ENCODE data around the gene MYDGF. TPM values are rescaled to one million over a fixed set of nuclear protein-coding genes. Genes with fewer than 3 reads are reported as not detected.

MYDGF gene
- total RNA-seq, 1 experiment from 2014 or later: 188 TPM

GRCh38 chr19:4657262-4657661 lies 12.9 kb downstream of the MYDGF start:
- ChIA-PET POLR2A (interaction anchor here (0.6 kb wide), 2 partner anchors 13 to 319 kb away, joined by 3 read pairs; partner anchors contain the start of gene MYDGF), CTCF (interaction anchor here (0.6 kb wide), 1 partner anchor 11 kb away, joined by 4 read pairs; no protein-coding TSS in a partner anchor)
- Mint-ChIP-seq H3K9me3 (ENCODE audit: unreplicated experiment) (no peaks in the 10 kb centered on the region), H3K4me3 (ENCODE audit: unreplicated experiment) (no peak overlapping the region), H3K36me3 (ENCODE audit: insufficient read depth, unreplicated experiment) (peaks cover 56% of the 10 kb centered on the region), H3K4me1 (ENCODE audit: insufficient read depth, unreplicated experiment) (no peaks in the 10 kb centered on the region), H3K27ac (ENCODE audit: low read depth, unreplicated experiment) (no peak overlapping the region), H3K27me3 (ENCODE audit: insufficient read depth, unreplicated experiment) (no peaks in the 10 kb centered on the region)
- TF ChIP-seq, protein P1, sequence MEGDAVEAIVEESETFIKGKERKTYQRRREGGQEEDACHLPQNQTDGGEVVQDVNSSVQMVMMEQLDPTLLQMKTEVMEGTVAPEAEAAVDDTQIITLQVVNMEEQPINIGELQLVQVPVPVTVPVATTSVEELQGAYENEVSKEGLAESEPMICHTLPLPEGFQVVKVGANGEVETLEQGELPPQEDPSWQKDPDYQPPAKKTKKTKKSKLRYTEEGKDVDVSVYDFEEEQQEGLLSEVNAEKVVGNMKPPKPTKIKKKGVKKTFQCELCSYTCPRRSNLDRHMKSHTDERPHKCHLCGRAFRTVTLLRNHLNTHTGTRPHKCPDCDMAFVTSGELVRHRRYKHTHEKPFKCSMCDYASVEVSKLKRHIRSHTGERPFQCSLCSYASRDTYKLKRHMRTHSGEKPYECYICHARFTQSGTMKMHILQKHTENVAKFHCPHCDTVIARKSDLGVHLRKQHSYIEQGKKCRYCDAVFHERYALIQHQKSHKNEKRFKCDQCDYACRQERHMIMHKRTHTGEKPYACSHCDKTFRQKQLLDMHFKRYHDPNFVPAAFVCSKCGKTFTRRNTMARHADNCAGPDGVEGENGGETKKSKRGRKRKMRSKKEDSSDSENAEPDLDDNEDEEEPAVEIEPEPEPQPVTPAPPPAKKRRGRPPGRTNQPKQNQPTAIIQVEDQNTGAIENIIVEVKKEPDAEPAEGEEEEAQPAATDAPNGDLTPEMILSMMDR (IDR thresholded peaks at IDR 0.05; ENCODE audit: unreplicated experiment): no peak
- BruUV-seq (replicated peaks): no TSS peak
- no peak for DNase-seq (ENCODE audit: unreplicated experiment)
- intact Hi-C loops (cut with micrococcal nuclease): no loop called here

DNA sequence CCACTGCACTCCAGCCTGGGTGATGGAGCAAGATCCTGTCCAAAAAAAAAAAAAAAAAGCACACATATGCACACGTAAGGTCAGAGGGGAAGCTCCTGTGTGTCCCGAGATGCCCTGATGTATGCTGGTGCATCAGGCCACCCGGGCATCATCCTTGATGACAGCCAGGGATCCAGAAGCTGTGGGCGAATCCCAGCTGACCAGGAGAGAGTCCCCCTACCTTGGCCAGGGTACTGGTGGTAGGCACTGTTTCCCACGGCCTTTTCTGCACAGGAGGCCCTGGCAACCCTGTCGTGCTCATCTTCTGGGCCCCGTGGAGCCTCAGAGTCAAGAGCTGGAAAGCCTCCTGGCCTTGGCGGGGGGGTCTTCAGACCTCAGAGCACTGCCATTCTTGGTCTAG lies 14.0 kb downstream of the MYDGF start:
- Mint-ChIP-seq H3K4me1 (ENCODE audit: insufficient read depth, unreplicated experiment) (no peaks in the 10 kb centered on the region), H3K9me3 (ENCODE audit: unreplicated experiment) (no peaks in the 10 kb centered on the region), H3K36me3 (ENCODE audit: insufficient read depth, unreplicated experiment) (peaks cover 50% of the 10 kb centered on the region), H3K27me3 (ENCODE audit: insufficient read depth, unreplicated experiment) (no peaks in the 10 kb centered on the region), H3K27ac (ENCODE audit: low read depth, unreplicated experiment) (no peak overlapping the region), H3K4me3 (ENCODE audit: unreplicated experiment) (no peak overlapping the region)
- TF ChIP-seq, protein P1 (IDR thresholded peaks at IDR 0.05; ENCODE audit: unreplicated experiment): no peak
- DNase-seq (ENCODE audit: unreplicated experiment): no peak
- ChIA-PET POLR2A (interaction anchor here (1.6 kb wide), 1 partner anchor 13 kb away, joined by 5 read pairs; no protein-coding TSS in a partner anchor), CTCF (interaction anchor here (0.6 kb wide), 1 partner anchor 51 kb away, joined by 3 read pairs; no protein-coding TSS in a partner anchor)
- intact Hi-C loops (cut with micrococcal nuclease): no loop called here
- BruUV-seq (replicated peaks): no TSS peak

DNA sequence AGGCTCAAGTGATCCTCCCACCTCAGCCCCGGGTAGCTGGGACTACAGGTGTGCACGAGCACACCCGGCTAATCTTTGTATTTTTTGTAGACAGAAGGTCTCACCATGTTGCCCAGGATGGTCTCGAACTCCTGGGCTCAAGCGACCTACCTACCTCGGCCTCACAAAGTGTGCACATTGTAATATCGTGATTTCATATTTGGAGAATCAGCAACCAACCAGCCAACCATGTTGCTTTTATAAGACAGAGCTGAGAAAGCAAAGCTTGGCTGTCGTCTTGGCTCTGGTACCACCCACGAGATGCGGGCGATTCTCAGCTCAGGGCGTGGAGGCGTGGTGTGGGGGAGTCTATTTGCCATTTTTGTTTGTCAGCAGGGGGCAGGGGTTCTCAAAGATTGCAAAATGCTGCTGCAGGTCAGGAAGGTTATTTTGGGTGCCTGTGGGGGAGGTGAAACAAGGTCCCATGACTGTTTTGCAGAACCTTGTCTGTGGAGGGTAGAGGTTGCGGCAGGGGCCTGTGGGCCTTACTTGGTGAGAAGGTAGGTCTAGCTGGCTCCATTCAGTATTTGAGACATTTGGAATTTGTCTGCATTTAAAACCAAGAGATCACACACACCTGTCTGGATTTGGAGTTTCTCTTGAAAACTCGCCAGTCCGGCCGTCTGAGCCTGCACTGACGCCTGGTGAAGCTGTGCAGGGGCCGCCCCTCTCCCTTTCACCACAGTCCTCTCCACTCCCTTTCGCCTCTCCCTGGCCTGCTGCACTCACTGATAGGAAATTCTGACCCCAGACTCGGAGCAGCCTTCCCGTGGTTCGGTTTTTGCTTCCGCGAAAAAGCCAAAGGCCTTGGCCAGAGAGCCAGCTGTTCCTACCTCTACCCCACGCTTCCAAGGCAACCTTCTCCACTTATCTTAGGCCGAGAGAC lies 15.4 kb downstream of the MYDGF start:
- Mint-ChIP-seq H3K36me3 (ENCODE audit: insufficient read depth, unreplicated experiment) (peaks cover 39% of the 10 kb centered on the region), H3K27me3 (ENCODE audit: insufficient read depth, unreplicated experiment) (no peaks in the 10 kb centered on the region), H3K4me3 (ENCODE audit: unreplicated experiment) (no peak overlapping the region), H3K4me1 (ENCODE audit: insufficient read depth, unreplicated experiment) (no peaks in the 10 kb centered on the region), H3K27ac (ENCODE audit: low read depth, unreplicated experiment) (no peak overlapping the region), H3K9me3 (ENCODE audit: unreplicated experiment) (no peaks in the 10 kb centered on the region)
- no peak for DNase-seq (ENCODE audit: unreplicated experiment)
- CTCF ChIA-PET: interaction anchor here (0.7 kb wide), 2 partner anchors 137 to 142 kb away, joined by 3 read pairs; partner anchors contain the start of gene FEM1A
- POLR2A ChIA-PET: interaction anchor here (1.1 to 1.6 kb wide), 2 partner anchors 12 to 14 kb away, joined by 3 to 5 read pairs; no protein-coding TSS in a partner anchor
- intact Hi-C loops (cut with micrococcal nuclease): loop anchor here (5.0 kb wide), 1 partner anchor 68 kb away; the partner anchor contains the start of gene DPP9
- TF ChIP-seq, protein P1 (IDR thresholded peaks at IDR 0.05; ENCODE audit: unreplicated experiment): no peak
- TSS peak; percentile 3 for BruUV-seq (replicated peaks)

DNA sequence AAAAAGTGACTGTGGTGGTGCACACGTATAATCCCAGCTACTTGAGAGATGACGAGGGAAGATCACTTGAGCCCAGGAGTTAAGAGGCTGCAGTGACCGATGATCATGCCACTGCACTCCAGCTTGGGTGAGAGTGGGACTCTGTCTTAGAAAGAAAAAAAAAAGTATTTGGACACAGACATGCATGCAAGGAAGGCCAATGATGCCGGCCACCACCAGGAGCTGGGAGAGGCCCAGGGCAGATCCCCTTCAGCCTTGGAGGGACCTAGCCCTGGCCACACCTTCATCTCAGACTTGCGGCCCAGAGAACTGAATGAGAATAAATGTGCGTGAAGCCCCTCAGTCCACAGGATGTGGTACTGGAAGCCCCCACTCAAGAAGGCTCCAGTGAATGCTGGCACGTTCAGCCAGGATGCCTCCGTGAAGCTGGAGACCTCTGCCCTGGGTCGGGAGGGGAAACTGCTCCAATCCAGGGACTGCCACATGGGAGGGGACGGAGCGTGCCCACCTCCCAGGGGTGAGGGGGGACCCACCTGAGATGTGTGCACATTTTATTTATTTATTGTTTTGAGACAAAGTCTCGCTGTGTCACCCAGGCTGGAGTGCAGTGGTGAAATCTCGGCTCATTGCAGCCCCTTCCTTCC lies 16.2 kb downstream of the MYDGF start:
- H3K4me3 Mint-ChIP-seq (ENCODE audit: unreplicated experiment): no peak overlapping the region
- H3K9me3 Mint-ChIP-seq (ENCODE audit: unreplicated experiment): no peaks in the 10 kb centered on the region
- no peak overlapping the region for H3K27ac Mint-ChIP-seq (ENCODE audit: low read depth, unreplicated experiment)
- H3K4me1 Mint-ChIP-seq (ENCODE audit: insufficient read depth, unreplicated experiment): no peaks in the 10 kb centered on the region
- POLR2A ChIA-PET: interaction anchor here (0.7 to 1.1 kb wide), 2 partner anchors 13 to 99 kb away, joined by 3 read pairs; no protein-coding TSS in a partner anchor
- no peaks in the 10 kb centered on the region for H3K27me3 Mint-ChIP-seq (ENCODE audit: insufficient read depth, unreplicated experiment)
- CTCF ChIA-PET: interaction anchor here (0.7 kb wide), 2 partner anchors 137 to 143 kb away, joined by 3 read pairs; partner anchors contain the start of gene FEM1A
- peaks cover 31% of the 10 kb centered on the region for H3K36me3 Mint-ChIP-seq (ENCODE audit: insufficient read depth, unreplicated experiment)
- TF ChIP-seq, protein P1 (IDR thresholded peaks at IDR 0.05; ENCODE audit: unreplicated experiment): no peak
- no peak for DNase-seq (ENCODE audit: unreplicated experiment)
- intact Hi-C loops (cut with micrococcal nuclease): loop anchor here (5.0 kb wide), 1 partner anchor 68 kb away; the partner anchor contains the start of gene DPP9
- BruUV-seq (replicated peaks): TSS peak; percentile 12
